HG02571 (cell line): ENCODE results near the gene LASP1.
A peak's percentile ranks its signal among the peaks of the same experiment; 100 is the strongest.

ENCODE experiments used
- ATAC-seq: cut with Tn5 transposase; IDR thresholded peaks from one replicate; pipeline ENCODE4 v1.9.1; 2021; ENCODE audit warnings: mild to moderate bottlenecking, moderate library complexity; ENCODE audit not compliant: unreplicated experiment

LASP1 gene

GRCh38 chr17:38885728-38886642 lies 16.1 kb downstream of the LASP1 start:
- ATAC-seq, result no peak

DNA sequence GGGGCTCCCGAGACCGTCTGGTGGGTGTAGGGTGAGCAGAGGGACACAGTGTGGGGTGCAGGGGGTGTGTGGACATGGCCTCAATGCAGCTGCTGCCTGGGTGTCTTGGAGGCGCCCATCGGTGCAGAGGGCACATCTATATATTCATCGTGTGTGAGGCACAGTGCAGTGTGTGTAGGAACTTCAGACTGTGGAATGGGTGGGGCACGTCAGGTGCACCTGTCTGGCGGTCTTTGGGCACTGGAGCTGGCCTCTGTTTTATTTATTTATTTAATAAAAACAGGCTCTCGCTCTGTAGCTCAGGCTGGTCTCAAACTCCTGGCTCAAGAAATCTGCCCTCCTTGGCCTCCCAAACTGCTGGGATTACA lies 16.8 kb downstream of the LASP1 start:
- ATAC-seq, result no peak

- ATAC-seq, result no peak
These were observed 19.0 kb downstream of the LASP1 start for GRCh38 chr17:38888842-38889241.

GRCh38 chr17:38889745-38890409 lies 20.0 kb downstream of the LASP1 start:
- no peak for ATAC-seq

DNA sequence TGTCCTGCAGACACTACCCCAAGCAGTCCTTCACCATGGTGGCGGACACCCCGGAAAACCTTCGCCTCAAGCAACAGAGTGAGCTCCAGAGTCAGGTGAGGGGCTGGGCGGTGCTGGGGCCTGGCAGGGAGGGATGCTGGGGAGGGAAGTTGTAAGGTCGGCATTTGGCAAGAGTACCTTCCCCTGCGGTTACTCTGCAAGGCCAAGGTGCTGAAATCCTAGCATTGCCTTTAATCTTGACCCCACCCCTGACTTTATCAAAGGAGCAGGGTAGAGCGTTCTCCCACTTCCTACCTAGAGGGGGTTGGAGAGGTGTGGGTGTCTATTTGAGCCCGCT lies 20.5 kb downstream of the LASP1 start:
- no peak for ATAC-seq

GRCh38 chr17:38891441-38891840 lies 21.6 kb downstream of the LASP1 start:
- no peak for ATAC-seq

DNA sequence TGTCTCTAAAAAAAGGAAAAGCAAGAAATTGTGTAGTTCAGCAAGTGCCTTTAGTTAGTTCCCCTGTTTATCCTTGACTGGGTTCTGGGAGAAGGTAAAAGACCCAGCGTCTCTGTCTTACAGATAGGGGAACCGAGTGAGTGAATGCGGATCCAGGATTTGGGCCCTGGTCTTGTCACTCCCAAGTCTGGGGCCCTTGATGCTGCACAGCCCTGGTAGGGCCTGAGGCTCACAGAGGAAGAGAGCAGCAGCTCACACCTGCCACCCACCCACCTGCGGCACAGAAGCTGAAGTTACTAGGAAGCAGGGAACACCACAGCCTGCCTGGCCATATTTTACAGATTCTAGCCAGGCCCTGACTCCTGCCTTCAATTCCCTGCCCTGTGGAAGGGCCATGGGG lies 22.2 kb downstream of the LASP1 start:
- no peak for ATAC-seq

DNA sequence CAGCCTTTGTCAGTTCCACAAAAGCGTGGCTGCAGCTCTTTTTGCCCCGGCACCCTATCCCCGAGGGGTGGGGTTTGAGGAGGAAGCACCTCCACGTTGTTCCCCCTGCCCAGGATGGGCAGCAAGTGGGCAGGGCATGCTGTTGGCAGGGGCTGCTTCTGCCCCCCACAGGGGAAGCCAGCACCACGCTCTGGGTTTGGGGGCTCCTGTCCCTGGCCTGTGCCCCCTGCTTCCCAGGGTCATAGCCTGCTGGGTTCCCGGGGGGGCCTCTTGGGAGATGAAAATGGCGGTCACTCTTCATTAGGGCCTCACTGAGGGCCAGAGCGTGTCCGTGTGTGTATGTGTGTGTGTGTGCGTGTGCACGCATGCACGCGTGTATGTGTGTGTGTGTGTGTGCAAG lies 22.8 kb downstream of the LASP1 start:
- no peak for ATAC-seq

DNA sequence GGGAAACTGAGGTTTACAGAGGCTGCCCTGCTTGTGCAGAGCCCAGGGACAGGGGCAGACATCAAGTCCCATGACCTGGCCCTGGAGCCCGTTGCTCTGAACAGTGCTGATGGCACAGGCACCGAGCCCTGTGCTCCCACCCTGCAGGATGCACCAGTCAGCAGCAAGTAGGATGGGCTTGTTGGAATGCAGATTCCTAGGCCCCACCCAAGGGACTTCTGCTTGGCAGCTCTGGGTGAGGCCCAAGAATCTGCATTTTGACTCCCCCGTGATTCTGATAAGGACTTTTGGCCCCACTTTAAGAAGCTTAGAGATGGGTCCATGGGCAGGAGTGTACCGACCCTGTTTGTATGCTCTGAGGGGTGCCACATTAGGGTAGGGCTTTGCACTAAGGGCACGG lies 23.3 kb downstream of the LASP1 start:
- ATAC-seq, result no peak

GRCh38 chr17:38893607-38894006 lies 23.7 kb downstream of the LASP1 start:
- no peak for ATAC-seq

DNA sequence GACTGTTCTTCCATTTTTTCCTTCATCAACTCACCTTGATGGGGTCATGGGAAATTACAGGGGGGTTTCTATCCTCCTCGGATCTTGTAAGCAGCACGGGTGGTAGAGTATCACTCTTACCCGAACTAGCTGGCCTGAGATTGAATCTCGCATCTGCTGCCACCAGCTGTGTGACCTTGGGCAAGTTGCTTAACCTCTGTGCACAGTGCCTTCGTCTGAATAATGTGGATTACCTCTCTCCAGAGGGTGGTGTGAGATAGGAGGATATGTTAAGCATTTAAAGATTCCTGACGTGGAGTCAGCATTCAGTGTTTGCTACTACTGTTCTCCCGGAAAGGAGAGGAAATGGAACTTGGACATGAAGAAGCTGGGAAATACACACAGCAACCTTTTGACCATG lies 24.4 kb downstream of the LASP1 start:
- no peak for ATAC-seq

GRCh38 chr17:38896346-38896954 lies 26.6 kb downstream of the LASP1 start:
- no peak for ATAC-seq

GRCh38 chr17:38897176-38897575 lies 27.3 kb downstream of the LASP1 start:
- ATAC-seq, result no peak

GRCh38 chr17:38897671-38898290 lies 27.9 kb downstream of the LASP1 start:
- no peak for ATAC-seq

DNA sequence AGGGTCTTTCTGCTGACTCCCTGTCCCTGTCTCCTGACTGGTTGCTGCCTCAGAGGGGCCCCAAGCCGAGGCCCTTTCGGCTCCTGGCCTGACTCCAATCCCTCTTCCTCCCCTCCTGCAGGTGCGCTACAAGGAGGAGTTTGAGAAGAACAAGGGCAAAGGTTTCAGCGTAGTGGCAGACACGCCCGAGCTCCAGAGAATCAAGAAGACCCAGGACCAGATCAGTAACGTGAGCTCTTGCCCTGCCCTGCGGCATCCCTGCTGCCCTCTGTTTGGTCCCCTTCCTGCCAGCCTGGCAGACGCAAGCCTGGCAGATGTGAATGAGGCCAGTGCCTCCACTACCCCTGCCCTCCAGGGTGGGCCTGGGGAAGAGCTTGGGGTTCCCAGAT lies 28.4 kb downstream of the LASP1 start:
- ATAC-seq, result no peak

DNA sequence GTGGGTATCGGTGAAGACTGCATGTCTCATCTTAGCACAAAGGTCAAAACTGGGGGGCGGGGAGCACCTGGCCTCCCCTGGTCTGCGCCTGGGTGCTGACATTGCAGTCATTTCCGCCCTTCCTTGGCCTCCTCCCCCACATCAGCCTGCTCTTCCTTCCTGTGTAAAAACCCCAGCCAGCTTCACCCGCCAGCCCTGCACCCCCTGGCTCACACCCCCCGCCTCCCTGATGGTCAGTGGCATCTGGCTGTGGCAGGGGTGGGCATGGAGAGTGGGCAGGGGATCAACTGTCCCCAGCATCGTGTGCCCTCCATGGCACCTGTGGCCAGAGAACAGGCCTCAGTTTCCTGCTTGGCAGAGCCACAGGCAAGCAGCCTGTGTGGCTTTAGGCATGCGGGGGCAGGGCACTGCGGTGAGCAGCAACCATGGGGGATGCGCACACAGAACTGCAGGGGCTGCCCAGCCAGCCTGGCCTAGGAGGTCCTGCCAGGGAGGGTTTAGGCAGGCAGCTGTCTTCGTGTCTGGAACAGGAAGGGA lies 29.0 kb downstream of the LASP1 start:
- peak; percentile 75 for ATAC-seq

- ATAC-seq, result no peak
These were observed 29.6 kb downstream of the LASP1 start for GRCh38 chr17:38899421-38899820.

- ATAC-seq, result no peak
These were observed 31.3 kb downstream of the LASP1 start for GRCh38 chr17:38900978-38901656.

DNA sequence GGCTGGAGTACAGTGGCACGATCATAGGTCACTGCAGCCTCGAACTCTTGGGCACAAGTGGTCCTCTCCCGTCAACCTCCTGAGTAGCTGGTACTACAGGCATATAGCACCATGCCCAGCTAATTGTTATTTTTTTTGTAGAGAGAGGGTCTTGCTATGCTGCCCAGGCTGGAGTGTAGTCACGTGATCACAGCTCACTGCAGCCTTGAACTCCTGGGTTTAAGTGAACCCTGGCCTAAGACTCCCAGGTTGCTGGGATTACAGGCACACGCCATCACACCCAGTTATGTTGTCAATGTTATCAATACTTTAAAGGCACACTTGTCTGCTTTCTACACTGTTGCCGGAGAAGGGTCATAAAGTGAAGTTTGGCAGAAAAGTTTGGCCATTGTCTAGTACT lies 33.5 kb downstream of the LASP1 start:
- ATAC-seq, result no peak

DNA sequence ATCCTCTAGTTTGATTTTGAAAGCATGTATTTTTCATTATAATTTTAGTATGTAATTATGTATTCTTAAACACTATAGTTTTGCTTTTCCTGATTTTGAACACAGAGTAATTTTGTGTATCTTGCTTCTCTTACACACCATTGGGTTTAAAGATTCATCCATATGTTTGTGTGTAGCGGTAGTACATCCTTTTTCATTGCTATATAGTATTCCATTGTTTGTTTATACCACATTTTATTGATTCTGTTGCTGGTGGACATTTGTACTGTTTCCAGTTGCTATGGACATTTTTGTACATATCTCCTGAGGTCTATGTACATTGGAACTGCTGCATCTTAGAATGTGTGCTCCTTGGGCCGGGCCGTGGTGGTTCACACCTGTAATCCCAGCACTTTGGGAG lies 35.0 kb downstream of the LASP1 start:
- no peak for ATAC-seq

DNA sequence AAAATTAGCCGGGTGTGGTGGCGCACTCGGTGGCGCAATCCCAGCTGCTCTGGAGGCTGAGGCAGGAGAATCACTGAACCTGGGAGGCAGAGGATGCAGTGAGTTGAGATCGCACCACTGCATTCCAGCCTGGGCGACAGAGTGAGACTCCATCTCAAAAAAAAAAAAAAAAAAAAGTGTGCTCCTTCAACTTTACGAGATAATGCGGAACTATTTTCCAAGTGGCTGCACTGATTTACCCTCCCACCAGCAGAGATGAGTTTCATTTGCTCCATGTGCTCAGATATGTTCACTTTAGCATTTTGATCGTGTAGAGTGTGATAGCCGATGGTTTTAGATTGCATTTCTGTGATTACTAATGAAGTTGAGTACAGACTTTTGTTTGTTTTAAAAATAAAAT lies 35.5 kb downstream of the LASP1 start:
- no peak for ATAC-seq
